GM13976 (cell line): ENCODE data around the gene HLTF.

Source experiments
- DNase-seq: peaks from one replicate; pipeline ENCODE4 v3.0.0; 2012; ENCODE audit warnings: low spot score
- CTCF ChIP-seq: IDR thresholded peaks from 2 replicates; pipeline ENCODE4 v1.5.1; 2012; ENCODE audit warnings: borderline replicate concordance, mild to moderate bottlenecking; ENCODE audit not compliant: insufficient read depth; ENCODE audit errors: extremely low read depth, missing control alignments, control extremely low read depth
- in situ Hi-C: fragments of 300-500 bp; cut with MboI; formaldehyde crosslinking; loops from one replicate; pipeline ENCODE4 v1.12.0; 2022; ENCODE audit warnings: low sequenced_read_pairs, mixed read lengths, inconsistent platforms; ENCODE audit not compliant: unreplicated experiment

HLTF gene

DNA sequence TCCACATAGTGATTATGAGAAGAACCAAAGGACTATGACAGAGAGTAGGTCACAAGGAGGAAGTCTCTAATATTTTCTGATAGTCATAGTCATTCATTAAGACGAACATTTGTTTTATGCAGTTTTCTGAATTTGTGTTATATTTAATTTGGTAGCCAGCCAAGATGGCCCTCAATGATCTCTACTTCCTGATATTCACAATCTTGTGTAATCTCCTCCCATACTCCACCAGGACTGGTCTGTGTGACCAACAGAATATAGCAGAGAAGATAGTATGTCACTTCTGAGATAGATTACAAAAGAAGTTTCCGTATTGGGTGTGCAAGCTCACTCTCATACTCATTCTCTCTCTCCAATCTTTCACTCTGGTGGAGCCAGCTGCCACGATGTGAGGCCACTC is 30.8 kb downstream of the HLTF start:
- DNase-seq: no peak
- in situ Hi-C loops: no loop called here
- no peak for TF ChIP-seq CTCF

DNA sequence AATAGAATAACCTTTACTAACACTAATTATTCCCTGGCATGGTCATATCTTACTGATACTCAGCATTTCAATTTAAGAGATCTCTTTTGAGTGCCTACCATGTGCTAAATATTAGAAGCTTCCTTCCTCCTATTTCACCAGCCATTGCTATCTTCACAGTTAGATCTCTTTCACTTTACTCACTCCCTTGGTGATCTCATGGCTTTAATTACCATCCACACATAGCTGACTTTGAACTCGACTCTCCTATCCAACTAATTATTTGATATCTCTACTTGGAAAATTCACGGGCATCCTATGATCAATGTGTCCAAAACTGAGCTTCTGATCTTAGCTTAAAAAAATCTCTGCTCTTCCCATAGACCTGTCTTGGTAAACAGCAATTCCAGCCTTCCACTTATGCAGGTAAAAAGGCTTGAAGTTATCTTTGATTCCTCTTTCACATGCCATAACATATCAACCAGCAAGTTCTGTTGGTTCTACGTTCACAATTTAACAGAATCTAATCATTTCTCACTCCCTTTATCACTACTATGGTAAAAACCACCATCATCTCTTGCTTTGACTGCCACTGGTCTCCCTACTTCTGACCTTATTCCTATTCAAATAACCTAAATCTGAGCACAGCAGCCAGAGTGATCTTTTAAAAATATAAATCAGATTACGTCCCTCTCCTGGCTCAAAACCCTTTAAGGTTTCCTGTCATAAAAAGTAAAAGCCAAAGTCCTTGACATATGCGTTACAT is 41.8 kb downstream of the HLTF start:
- no peak for DNase-seq
- TF ChIP-seq CTCF: no peak
- in situ Hi-C loops: no loop called here

DNA sequence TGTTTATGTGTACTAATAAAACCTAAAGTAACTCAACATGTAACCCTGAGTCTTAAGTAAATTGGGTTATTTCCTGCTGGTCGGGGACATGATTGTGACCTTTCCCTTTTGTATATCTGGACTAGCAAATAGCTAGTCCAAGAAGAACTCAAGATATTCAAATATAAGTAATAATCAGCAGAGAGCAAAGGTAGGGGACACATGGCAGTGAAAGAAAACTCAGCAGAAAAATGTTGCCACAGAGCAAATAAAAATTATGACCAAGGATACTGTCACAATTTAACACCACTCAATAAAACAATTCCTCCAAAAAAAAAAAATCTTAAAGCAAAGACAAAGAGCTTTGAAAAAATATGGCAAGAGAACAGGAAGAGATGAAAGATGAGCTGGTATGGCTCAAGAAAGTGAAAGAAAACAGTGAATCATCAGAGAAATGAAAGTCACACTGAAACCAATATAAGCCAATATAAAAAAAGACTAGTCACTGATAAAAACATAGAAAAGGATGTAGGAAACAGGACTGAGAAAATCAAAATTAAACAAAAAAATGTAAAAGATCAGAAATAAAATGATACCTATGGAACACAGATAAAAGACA is 43.4 kb downstream of the HLTF start:
- DNase-seq: peak; percentile 47
- no peak for TF ChIP-seq CTCF
- in situ Hi-C loops: no loop called here

DNA sequence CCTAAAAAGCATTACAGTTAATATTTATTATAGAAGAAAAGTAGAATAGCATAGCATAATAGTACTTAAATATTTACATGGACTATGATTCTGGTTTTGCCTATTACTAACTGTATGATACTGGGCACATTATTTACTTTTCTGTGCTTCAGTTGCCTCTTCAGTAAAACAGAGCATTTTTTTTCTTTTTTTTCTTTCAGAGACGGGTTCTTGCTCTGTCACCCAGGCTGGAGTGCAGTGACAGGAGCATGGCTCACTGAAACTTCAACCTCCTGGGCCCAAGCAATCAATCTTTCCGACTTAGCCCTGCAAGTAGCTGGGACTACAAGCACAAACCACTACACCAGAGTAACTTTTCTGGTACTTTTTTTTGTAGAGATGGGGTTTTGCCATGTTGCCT is 48.0 kb downstream of the HLTF start:
- TF ChIP-seq CTCF: no peak
- in situ Hi-C loops: no loop called here
- no peak for DNase-seq

DNA sequence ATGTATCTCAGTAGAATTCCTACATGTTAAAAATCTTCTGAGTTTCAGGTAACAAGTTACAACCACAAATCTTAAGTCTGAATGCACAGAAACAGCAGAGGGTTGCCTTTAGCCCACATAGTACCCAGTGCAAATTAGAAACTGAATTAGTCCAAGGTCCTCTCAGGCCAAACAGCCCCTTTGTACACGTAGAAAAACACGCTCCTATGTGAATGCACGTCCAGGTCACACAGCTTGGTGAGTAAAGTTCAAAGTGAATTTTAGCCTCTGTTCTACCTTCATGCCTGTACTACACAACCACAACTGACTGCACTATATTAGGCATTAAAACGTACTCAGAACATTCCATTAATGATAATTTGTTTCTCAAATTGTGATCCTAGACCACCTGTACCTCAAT is 48.6 kb downstream of the HLTF start:
- in situ Hi-C loops: no loop called here
- TF ChIP-seq CTCF: no peak
- no peak for DNase-seq

GRCh38 chr3:149031096-149031495 is 55.2 kb downstream of the HLTF start:
- in situ Hi-C loops: no loop called here
- no peak for TF ChIP-seq CTCF
- DNase-seq: no peak

- no peak for DNase-seq
- in situ Hi-C loops: no loop called here
- TF ChIP-seq CTCF: no peak
Observed at GRCh38 chr3:149026718-149027117, 59.6 kb downstream of the HLTF start.
